ENCODE data around the gene KIF1B. TPM values are rescaled to one million over a fixed set of nuclear protein-coding genes. Genes with fewer than 3 reads are reported as not detected.

KIF1B gene
- total RNA-seq, 4 donors from 2014 or later = 55.2 to 88.1 (median 67.0) TPM

DNA sequence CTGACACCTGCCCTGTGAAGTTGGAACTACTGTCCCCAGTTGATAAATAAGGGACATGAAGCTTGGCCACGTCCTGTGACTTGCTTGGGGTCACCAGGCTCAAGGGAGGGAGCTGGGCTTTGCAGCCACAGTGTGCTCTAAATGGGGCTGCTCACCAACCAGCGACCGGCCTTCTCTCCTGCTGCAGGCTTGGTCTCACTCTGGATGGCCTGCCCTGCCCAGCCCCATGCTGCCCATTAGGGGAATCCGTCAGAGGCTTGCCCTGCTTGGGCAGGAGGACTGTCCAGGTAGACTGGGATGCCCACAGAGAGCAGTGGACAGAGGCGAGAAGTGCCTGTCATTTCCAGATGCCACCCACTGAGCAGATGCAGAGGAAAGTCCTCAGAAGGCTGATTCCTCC lies 218.6 kb downstream of the KIF1B start:
- Histone ChIP-seq H3K27me3 (no peaks in the 10 kb centered on the region), H3K4me1 (peaks cover 0 to 24% (median 9%) of the 10 kb centered on the region in 4 donors), H3K4me3 (no peak overlapping the region), H3K9me3 (no peaks in the 10 kb centered on the region), H3K27ac (no peak overlapping the region), H3K36me3 (no peaks in the 10 kb centered on the region)
- no peak for DNase-seq
- TF ChIP-seq POLR2A (IDR thresholded peaks at IDR 0.05) = no peak
- TF ChIP-seq, protein P1, sequence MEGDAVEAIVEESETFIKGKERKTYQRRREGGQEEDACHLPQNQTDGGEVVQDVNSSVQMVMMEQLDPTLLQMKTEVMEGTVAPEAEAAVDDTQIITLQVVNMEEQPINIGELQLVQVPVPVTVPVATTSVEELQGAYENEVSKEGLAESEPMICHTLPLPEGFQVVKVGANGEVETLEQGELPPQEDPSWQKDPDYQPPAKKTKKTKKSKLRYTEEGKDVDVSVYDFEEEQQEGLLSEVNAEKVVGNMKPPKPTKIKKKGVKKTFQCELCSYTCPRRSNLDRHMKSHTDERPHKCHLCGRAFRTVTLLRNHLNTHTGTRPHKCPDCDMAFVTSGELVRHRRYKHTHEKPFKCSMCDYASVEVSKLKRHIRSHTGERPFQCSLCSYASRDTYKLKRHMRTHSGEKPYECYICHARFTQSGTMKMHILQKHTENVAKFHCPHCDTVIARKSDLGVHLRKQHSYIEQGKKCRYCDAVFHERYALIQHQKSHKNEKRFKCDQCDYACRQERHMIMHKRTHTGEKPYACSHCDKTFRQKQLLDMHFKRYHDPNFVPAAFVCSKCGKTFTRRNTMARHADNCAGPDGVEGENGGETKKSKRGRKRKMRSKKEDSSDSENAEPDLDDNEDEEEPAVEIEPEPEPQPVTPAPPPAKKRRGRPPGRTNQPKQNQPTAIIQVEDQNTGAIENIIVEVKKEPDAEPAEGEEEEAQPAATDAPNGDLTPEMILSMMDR (IDR thresholded peaks at IDR 0.05) = no peak

DNA sequence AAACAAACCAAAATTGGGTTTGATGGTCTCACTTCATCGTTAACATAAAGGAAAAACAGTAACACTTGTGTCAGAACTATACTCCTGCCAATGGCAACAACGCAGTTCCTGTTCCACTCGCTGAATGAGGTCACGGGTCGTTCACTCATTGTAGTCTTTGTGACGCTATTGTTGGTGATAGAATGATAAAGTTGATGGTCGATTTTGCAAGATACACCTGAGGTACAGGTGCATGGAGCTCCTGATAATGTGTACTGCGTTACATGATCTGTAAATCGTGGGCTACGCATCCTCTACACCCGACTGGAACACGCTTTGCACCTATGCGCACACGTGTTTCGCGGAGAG lies 219.5 kb downstream of the KIF1B start:
- H3K27me3 ChIP-seq = no peaks in the 10 kb centered on the region
- H3K4me3 ChIP-seq = peak overlapping the region; percentile 56 to 78 (median 65)
- peak overlapping the region; percentile 33 to 83 (median 70) for H3K27ac ChIP-seq

DNA sequence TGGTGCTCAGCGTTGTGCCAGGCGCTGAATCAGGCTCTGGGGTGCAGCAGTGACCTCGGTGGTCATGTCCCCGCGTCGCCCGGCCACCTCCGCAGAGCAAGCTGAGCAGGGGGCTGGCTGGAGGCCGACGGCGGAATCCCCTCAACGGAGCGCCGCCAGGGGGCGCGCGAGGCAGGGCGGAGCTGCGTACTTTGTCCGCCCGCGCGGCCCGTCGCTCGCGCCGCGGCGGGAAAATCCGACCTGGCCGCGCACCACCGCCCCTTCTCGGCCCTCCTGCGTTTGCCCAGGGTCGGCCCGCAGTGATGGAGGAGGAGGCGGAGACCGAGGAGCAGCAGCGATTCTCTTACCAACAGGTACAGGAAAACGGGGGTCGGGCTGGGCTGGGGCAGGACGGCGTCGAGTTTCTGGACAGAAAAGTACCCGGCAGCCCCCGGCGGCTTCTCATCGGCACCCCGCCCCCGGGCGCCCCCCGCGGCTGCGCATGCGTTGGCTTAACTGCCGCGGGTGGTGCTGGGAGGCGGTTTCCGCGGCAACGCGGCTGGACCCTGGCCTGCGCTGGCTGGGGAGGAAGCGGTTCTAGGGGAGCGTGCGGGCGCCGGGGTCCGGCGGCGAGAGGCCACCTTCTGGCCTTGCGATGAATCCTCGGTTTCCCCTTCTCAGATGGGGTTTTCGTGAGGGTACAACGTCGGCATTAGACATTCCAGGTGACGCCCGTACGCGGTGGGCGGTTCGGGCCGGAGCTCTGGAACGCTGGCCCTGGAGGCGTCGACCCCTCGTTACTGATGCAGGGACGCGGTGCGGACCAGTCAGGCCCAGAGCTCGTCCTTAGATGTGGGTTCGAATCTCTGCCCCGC lies 220.1 kb downstream of the KIF1B start, which contains the start of gene CENPS:
TSS of gene CENPS (plus strand) at position 218 of the 854 bp plus-strand sequence. CDS start at position 303, 85 bp downstream.
- peak within 1 kb of the TSS; percentile 56 to 78 (median 65) for H3K4me3 ChIP-seq
- H3K4me1 ChIP-seq = peaks cover 0 to 24% (median 9%) of the 10 kb centered on the region in 4 donors
- TF ChIP-seq POLR2A (IDR thresholded peaks at IDR 0.05) = peak in 1 of 2 donors; percentile 33
- TF ChIP-seq, protein P1 (IDR thresholded peaks at IDR 0.05) = peak; percentile 97 to 99 (median 98)
- peak; percentile 82 to 97 (median 93) for DNase-seq
- H3K36me3 ChIP-seq = no peaks in the 10 kb centered on the region
- peak within 1 kb of the TSS; percentile 33 to 83 (median 70) for H3K27ac ChIP-seq
- no peaks in the 10 kb centered on the region for H3K9me3 ChIP-seq
- no peaks in the 10 kb centered on the region for H3K27me3 ChIP-seq

More for the DNA sequence above, 219.5 kb downstream of the KIF1B start:
- Histone ChIP-seq H3K4me1 (peaks cover 0 to 24% (median 9%) of the 10 kb centered on the region in 4 donors), H3K36me3 (no peaks in the 10 kb centered on the region), H3K9me3 (no peaks in the 10 kb centered on the region)
- peak in 1 of 3 donors; percentile 30 for DNase-seq
- TF ChIP-seq, protein P1 (IDR thresholded peaks at IDR 0.05) = no peak
- no peak for TF ChIP-seq POLR2A (IDR thresholded peaks at IDR 0.05)

Small RNA genes within 50 kb of the gene (small RNA-seq; reads per million reads assigned to genes)
- 0 reads per million in 2 donors for gene MIR1273D
- 0 reads per million in 2 donors for gene RNU6-37P
- 0 reads per million in 2 donors for gene RNU6-828P

Other genes starting within 250 kb of the KIF1B start
- 1 to 10 TPM in 1 of 4 donors, not detected in 3; 2.3 TPM for gene RBP7, start 213.3 kb upstream of the KIF1B start, total RNA-seq
- 100 to 1,000 TPM in 1 of 4 donors, 10 to 100 TPM in 3; 40.3 to 102 (median 67.8) TPM for gene UBE4B, start 177.6 kb upstream of the KIF1B start, total RNA-seq
- gene PGD, start 188.5 kb downstream of the KIF1B start, total RNA-seq = 100 to 1,000 TPM; 111 to 186 (median 127) TPM
- 10 to 100 TPM in 2 of 4 donors, 1 to 10 TPM in 2; 6.8 to 94.1 (median 11.8) TPM for gene CENPS, start 219.9 kb downstream of the KIF1B start, total RNA-seq
- 1 to 10 TPM in 1 of 4 donors, not detected in 3; 1.6 TPM for gene CORT, start 239.5 kb downstream of the KIF1B start, total RNA-seq

Data from Peyer's patch (tissue), 4 donors.